Right cardiac atrium (tissue), 5 donors: ENCODE measurements around the gene ARID4A. TPM values are rescaled to one million over a fixed set of nuclear protein-coding genes. Genes with fewer than 3 reads are reported as not detected.
"Not testable (repeated sequence)": the region's sequence is repeated elsewhere in the genome, so short reads cannot be mapped to it uniquely, and the experiment has no call there.

Source experiments
- ATAC-seq, 2 donors: fragments of 200-7000 bp; cut with Tn5 transposase; one replicate each; pipeline versions ENCODE4 v1.8.0 to v1.9.1; 2020; ENCODE audit warnings: moderate library complexity in 2 of 2, mild to moderate bottlenecking in 1 of 2
- DNase-seq, 3 donors: peaks; one replicate each; pipeline ENCODE4 v3.0.0-alpha.2; 2020
- H3K27ac ChIP-seq: one replicate; pipeline ENCODE4 v1.5.1; 2013; ENCODE audit warnings: mild to moderate bottlenecking, low read length, control low read depth, moderate library complexity
- H3K27me3 ChIP-seq: one replicate; pipeline ENCODE4 v1.6.1; 2013; ENCODE audit not compliant: control insufficient read depth, insufficient read depth
- H3K4me1 ChIP-seq: one replicate; pipeline ENCODE4 v1.6.1; 2013; ENCODE audit warnings: low read length; ENCODE audit not compliant: control insufficient read depth, insufficient read depth
- H3K4me3 ChIP-seq: one replicate; pipeline ENCODE4 v1.5.1; 2013; ENCODE audit warnings: low read length, control low read depth
- H3K9me3 ChIP-seq: one replicate; pipeline ENCODE4 v1.6.1; 2013; ENCODE audit warnings: low read length; ENCODE audit not compliant: control insufficient read depth
- WGBS: extraction: QIAGEN DNeasy Blood & Tissue Kit; methylation state at CpG from one replicate; pipeline ENCODE4 v1.1.7; 2013; 5-methylcytosine and 5-hydroxymethylcytosine counted together
- intact Hi-C, 4 donors: fragments of 100-400 bp; cut with DNase I; formaldehyde crosslinking; loops; one replicate each; pipeline versions ENCODE4 v1.11.0 to v1.14.0; 2022 to 2023
- long read RNA-seq, 4 donors: library from polyadenylated mRNA; unstranded; transcript quantifications; one replicate each; pipeline ENCODE4 v2.0.0, GENCODE V29; 2020 to 2021
- polyA plus RNA-seq: library from polyadenylated mRNA; stranded (reverse); fragments of 200-250 nt; gene quantifications from one replicate; pipeline ENCODE4 v1.2.3, GENCODE V29; 2013
- total RNA-seq, 4 donors: library from RNA; stranded (reverse); fragmentation: NEBNext Ultra II Directional; extraction: Animal tissue kit (Norgen Biotek cat#: 25700); gene quantifications; one replicate each; pipeline ENCODE4 v1.2.1, GENCODE V29; 2021
- donor health status: healthy with polysubstance abuse.
- donor health status: DM: no; HTN: yes; CAD: no.
- donor health status: DM: no; HTN: no; CAD: no.
- donor health status: DM: no; HTN: yes; CAD: no; lungs with severe emphysema.
- donor health status: DM: yes; HTN: yes; CAD: no.

ARID4A gene, protein sequence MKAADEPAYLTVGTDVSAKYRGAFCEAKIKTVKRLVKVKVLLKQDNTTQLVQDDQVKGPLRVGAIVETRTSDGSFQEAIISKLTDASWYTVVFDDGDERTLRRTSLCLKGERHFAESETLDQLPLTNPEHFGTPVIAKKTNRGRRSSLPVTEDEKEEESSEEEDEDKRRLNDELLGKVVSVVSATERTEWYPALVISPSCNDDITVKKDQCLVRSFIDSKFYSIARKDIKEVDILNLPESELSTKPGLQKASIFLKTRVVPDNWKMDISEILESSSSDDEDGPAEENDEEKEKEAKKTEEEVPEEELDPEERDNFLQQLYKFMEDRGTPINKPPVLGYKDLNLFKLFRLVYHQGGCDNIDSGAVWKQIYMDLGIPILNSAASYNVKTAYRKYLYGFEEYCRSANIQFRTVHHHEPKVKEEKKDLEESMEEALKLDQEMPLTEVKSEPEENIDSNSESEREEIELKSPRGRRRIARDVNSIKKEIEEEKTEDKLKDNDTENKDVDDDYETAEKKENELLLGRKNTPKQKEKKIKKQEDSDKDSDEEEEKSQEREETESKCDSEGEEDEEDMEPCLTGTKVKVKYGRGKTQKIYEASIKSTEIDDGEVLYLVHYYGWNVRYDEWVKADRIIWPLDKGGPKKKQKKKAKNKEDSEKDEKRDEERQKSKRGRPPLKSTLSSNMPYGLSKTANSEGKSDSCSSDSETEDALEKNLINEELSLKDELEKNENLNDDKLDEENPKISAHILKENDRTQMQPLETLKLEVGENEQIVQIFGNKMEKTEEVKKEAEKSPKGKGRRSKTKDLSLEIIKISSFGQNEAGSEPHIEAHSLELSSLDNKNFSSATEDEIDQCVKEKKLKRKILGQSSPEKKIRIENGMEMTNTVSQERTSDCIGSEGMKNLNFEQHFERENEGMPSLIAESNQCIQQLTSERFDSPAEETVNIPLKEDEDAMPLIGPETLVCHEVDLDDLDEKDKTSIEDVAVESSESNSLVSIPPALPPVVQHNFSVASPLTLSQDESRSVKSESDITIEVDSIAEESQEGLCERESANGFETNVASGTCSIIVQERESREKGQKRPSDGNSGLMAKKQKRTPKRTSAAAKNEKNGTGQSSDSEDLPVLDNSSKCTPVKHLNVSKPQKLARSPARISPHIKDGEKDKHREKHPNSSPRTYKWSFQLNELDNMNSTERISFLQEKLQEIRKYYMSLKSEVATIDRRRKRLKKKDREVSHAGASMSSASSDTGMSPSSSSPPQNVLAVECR
- total RNA-seq (10 to 100 TPM; 17.1 to 26.1 (median 18.1) TPM), polyA plus RNA-seq (8.3 TPM)
- long read RNA-seq, donor 1, partial matches to known transcripts = 28 of 30 reads
- long read RNA-seq, donor 1, other reads (novel, unspliced or antisense) = 2 of 30 reads
- long read RNA-seq, donor 2, partial matches to known transcripts = 5 of 6 reads
- long read RNA-seq, donor 2, other reads (novel, unspliced or antisense) = 1 of 6 reads
- long read RNA-seq, donor 3, partial matches to known transcripts = 46 of 52 reads
- long read RNA-seq, donor 3, other reads (novel, unspliced or antisense) = 6 of 52 reads
- long read RNA-seq, donor 4, full-length matches to known transcripts = 1 of 5 reads
- long read RNA-seq, donor 4, partial matches to known transcripts = 2 of 5 reads
- long read RNA-seq, donor 4, other reads (novel, unspliced or antisense) = 2 of 5 reads

DNA sequence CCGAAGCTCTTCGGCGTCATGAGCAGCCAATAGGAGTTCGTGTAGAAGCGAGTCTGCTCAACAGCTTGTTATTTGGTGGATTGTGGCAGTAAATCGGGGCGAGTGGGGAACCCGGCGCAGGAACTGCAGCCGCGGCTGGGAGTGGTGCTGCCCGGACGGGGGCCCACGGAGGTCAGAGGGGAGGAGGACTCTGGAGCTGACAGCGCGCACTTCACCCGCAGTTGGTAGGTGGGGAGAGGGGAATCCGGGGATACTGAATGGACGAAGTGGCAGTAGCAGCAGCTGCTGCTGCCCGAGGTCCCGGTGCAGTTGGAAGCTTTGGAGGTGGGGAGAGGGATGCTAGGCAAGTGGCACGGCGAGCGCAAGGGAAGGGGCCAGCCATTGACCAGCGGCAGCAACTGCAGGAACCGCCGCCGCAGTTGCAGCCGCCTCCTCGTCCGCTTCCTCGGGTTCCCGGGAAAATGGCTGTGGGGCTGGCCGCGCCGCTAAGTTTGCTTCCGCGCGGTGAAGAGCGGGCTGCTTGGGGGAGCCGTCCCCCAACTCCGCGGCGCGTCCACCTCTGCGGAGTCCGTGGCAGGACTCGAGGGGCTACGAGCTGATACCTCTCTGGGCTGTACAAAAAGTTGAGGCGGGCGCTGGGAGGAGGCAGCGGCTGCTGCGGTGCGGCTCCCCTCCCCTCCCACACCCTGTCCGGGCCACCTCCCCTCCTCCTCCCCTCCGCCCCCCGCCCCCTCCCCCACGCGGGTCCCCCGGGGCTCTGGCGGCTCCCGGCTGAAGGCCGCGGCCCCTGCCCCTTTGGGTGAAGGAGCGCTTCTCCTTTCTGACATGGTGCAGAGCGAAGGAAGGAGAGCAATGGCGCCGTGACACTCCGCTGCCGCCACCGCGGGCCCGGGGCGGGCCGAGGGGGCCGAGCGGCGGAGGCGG is at the start of gene ARID4A:
Gene ARID4A, plus strand, starts transcription at position 79 of the 924 bp plus-strand sequence. CDS start 1,300 bp downstream, outside the sequence.
- ATAC-seq = peak; percentile 51 to 58
- Histone ChIP-seq H3K9me3 (no peaks in the 10 kb centered on the region), H3K4me3 (peak within 1 kb of the TSS; percentile 100), H3K27me3 (no peaks in the 10 kb centered on the region), H3K27ac (peak within 1 kb of the TSS; percentile 97), H3K4me1 (peaks cover 8% of the 10 kb centered on the region)
- DNase-seq = peak; percentile 88 to 92 (median 91)
- WGBS = under 1% methylated on average over 78 of the region's 79 CpGs
- intact Hi-C loops = loop anchor here in 2 of 4 donors (10.0 kb wide), 1 partner anchor 54 kb away; the partner anchor contains the start of gene PSMA3 (in 2 of the 2)

DNA sequence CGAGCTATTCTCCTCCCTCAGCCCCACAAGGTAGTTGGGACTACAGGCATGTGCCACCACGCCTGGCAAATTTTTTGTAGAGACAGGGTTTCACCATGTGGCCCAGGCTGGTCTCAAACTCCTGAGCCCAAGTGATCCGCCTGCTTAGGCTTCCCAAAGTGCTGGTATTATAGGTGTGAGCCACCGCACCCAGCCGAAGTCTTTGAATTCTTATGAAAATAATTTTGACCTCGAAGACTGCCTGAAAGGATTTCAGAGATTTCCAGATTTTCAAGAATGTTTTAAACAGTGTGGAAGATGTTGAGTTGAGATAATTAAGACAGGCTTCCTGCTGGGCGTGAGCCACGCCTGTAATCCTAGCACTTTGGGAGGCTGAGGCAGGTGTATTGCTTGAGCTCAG is 48.7 kb upstream of the ARID4A start:
- intact Hi-C loops = loop anchor here in 2 of 4 donors (10.0 kb wide), 1 partner anchor 45 kb away; the partner anchor contains the start of gene ARID4A (in 2 of the 2)
- no peaks in the 10 kb centered on the region for H3K4me1 ChIP-seq
- DNase-seq (no peak), ATAC-seq (no peak)
- WGBS = 91% methylated on average over 8 of the region's 8 CpGs
- no peak overlapping the region for H3K4me3 ChIP-seq
- H3K27ac ChIP-seq = no peak overlapping the region
- no peaks in the 10 kb centered on the region for H3K27me3 ChIP-seq
- no peaks in the 10 kb centered on the region for H3K9me3 ChIP-seq

DNA sequence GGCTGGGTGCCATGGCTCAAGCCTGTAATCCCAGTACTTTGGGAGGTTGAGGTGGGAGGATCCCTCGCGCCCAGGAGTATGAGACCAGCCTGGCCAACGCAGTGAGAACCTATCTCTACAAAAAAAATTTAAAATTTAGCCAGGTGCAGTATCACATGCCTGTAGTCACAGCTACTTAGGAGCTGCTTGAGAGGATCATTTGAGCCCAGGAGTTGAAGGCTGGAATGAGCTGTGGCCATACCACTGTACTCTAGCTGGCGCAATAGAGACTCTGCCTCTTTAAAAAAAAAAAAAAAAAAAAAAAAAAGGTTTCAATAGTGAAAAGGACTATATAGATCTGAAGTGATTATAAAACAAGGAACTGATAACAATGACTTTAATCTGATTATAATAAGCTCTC is 40.2 kb upstream of the ARID4A start:
- Histone ChIP-seq H3K4me1 (no peaks in the 10 kb centered on the region), H3K9me3 (no peaks in the 10 kb centered on the region), H3K27ac (no peak overlapping the region), H3K27me3 (no peaks in the 10 kb centered on the region), H3K4me3 (no peak overlapping the region)
- ATAC-seq (peak in 1 of 2 donors; percentile 30), DNase-seq (no peak)
- 98% methylated on average over 4 of the region's 4 CpGs for WGBS
- intact Hi-C loops = no loop called here

DNA sequence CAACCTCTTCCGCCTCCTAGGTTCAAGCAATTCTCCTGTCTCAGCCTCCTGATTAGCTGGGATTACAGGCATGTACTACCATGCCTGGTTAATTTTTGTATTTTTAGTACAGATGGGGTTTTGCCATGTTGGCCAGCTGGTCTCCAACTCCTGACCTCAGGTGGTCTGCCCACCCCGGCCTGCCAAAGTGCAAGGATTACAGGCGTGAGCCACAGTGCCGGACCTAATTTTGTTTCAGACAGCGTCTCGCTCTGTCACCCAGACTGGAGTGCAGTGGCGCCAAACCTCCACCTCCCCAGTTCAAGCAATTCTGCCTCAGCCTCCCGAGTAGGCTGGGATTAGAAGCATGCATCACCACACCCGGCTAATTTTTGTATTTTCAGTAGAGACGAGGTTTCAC is 36.4 kb upstream of the ARID4A start:
- H3K27me3 ChIP-seq, H3K27ac ChIP-seq, ATAC-seq, intact Hi-C loops, DNase-seq, H3K4me3 ChIP-seq, H3K4me1 ChIP-seq, H3K9me3 ChIP-seq: not testable (repeated sequence)
- WGBS = 96% methylated on average over 10 of the region's 10 CpGs

DNA sequence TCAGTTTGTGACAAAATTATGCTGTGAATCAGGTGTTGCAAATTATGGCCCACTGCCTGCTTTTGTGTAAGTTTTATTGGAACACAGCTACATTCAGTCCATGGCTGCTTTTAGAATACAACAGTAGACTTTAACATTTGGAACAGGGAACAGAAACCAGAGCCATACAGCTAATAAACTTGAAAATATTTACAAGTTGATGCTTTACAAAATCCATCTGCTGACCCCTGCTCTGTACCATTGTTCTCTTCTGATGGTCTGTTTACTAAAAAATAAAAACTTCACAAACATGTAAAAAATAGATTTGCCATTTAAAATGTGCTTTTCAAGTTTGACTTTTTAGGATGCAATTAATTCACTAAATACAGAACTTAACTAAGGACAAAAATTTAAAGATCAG is 33.0 kb upstream of the ARID4A start:
- intact Hi-C loops = no loop called here

DNA sequence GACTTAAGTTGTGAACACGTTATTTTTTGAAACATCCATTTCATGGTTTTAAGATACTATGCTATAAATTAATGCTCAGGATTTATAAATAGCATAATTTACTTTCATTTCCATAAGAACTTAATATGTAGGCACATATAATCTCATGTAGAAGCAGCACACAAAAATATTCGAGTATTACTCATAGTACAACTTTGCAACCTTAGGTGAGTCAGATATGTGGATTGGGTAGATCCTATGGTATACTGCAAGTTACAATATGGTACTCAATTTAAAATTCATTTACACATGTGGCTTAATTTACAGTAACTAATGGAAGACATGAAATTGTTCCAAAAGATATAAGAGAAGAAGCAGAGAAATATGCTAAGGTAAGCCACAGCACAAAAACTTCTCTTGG is 27.7 kb upstream of the ARID4A start:
- no peaks in the 10 kb centered on the region for H3K9me3 ChIP-seq
- H3K4me1 ChIP-seq = peaks cover 3% of the 10 kb centered on the region
- ATAC-seq (no peak), DNase-seq (no peak)
- 84% methylated on average over 2 of the region's 2 CpGs for WGBS
- H3K27ac ChIP-seq = no peak overlapping the region
- no peaks in the 10 kb centered on the region for H3K27me3 ChIP-seq
- H3K4me3 ChIP-seq = no peak overlapping the region
- intact Hi-C loops = no loop called here

More for the DNA sequence above, 33.0 kb upstream of the ARID4A start:
- Histone ChIP-seq H3K9me3 (no peaks in the 10 kb centered on the region), H3K4me3 (no peak overlapping the region), H3K4me1 (no peaks in the 10 kb centered on the region), H3K27ac (no peak overlapping the region), H3K27me3 (no peaks in the 10 kb centered on the region)
- DNase-seq (no peak), ATAC-seq (no peak)

DNA sequence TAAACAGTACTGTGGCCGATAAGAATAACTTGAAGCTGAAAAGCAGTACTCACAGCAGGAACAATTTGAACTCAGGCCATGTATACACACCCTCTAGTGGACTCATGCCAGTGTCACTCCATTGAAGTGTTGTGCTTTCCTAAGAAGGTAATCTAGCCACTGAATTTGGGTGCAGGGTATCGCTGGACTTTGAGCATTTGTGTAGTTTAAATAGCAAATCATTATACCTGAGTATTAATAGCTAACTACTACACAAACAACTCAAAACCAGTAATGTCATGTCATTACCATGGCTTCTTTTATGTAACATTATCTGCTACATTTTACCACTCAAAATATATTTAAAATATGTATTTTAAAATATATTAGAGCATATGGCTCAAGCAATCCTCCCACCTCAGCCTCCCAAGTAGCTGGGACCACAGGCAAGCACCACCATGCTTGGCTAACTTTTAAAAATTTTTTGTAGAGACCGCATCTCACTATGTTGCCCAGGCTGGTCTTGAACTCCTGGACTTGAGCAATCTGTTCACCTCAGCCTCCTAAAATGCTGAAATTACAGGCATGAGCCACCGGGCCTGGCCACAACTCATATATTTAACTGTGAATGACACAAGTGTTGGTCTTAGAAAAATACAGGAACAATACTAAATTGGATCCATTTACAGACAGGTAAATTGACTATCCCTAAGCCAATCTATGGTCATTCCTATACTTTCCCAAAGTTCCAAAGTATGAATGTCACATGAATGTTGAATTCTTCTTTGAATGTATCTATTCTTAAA is 25.6 kb upstream of the ARID4A start:
- ATAC-seq (peak; percentile 84 to 88), DNase-seq (no peak)
- WGBS = 64% methylated on average over 4 of the region's 4 CpGs
- Histone ChIP-seq H3K4me1 (peaks cover 3% of the 10 kb centered on the region), H3K27me3 (no peaks in the 10 kb centered on the region), H3K9me3 (no peaks in the 10 kb centered on the region), H3K27ac (peak overlapping the region; percentile 58), H3K4me3 (no peak overlapping the region)
- intact Hi-C loops = no loop called here

DNA sequence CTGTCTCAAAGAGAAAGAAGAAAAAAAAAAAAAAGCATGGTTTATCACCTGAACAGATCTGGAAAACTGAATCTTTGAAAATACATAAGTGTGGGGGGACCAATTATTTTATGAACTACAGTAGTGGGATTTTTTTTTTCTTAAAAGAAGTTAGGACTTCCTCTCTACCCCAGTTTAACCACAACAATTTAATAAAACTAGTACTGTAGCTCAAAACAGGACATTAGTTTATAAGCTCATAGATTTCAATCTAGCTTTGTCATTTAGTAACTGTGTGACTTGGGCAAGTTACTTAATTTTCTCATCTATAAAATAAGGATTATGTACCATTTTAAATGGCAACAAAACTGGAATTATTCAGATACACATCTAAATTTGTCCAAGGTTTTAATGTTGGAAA is 23.5 kb upstream of the ARID4A start:
- Histone ChIP-seq H3K27ac (no peak overlapping the region), H3K4me1 (peaks cover 3% of the 10 kb centered on the region), H3K27me3 (no peaks in the 10 kb centered on the region), H3K9me3 (no peaks in the 10 kb centered on the region), H3K4me3 (no peak overlapping the region)
- no peak for DNase-seq
- intact Hi-C loops = no loop called here
- ATAC-seq = no peak
